ENCODE results near the gene FCHSD2. TPM values are rescaled to one million over a fixed set of nuclear protein-coding genes. Genes with fewer than 3 reads are reported as not detected.

FCHSD2 gene
- total and polyA plus RNA-seq, 10 donors: 30.2 to 129 (median 69.7) TPM

- no peak overlapping the region for H3K4me3 ChIP-seq
- no peaks in the 10 kb centered on the region for H3K27me3 ChIP-seq (replicated peaks in 1 of 7)
- peaks cover 0 to 22% (median 6%) of the 10 kb centered on the region in 6 donors for H3K36me3 ChIP-seq
- intact Hi-C loops (cut with DNase I; ENCODE audit: low total_unique reads): no loop called here
- DNase-seq: no peak
- peak overlapping the region in 6 of 8 donors; percentile 1 to 70 (median 45) for H3K27ac ChIP-seq
- WGBS, 5 donors: 75 to 95% (median 90%) methylated on average over 2 of the region's 2 CpGs
- TF ChIP-seq, protein P1, sequence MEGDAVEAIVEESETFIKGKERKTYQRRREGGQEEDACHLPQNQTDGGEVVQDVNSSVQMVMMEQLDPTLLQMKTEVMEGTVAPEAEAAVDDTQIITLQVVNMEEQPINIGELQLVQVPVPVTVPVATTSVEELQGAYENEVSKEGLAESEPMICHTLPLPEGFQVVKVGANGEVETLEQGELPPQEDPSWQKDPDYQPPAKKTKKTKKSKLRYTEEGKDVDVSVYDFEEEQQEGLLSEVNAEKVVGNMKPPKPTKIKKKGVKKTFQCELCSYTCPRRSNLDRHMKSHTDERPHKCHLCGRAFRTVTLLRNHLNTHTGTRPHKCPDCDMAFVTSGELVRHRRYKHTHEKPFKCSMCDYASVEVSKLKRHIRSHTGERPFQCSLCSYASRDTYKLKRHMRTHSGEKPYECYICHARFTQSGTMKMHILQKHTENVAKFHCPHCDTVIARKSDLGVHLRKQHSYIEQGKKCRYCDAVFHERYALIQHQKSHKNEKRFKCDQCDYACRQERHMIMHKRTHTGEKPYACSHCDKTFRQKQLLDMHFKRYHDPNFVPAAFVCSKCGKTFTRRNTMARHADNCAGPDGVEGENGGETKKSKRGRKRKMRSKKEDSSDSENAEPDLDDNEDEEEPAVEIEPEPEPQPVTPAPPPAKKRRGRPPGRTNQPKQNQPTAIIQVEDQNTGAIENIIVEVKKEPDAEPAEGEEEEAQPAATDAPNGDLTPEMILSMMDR (IDR thresholded peaks at IDR 0.05 in 8 of 11, conservative IDR thresholded peaks at IDR 0.05 in 3 of 11): no peak
- no peak for TF ChIP-seq POLR2AphosphoS5 (IDR thresholded peaks at IDR 0.05)
- no peak for TF ChIP-seq POLR2A (IDR thresholded peaks at IDR 0.05)
- H3K4me1 ChIP-seq: peaks cover 7 to 65% (median 25%) of the 10 kb centered on the region in 6 donors
- no peaks in the 10 kb centered on the region for H3K9me3 ChIP-seq
Observed at GRCh38 chr11:73002214-73002613, 139.9 kb downstream of the FCHSD2 start.

- no peak overlapping the region for H3K4me3 ChIP-seq
- peak overlapping the region in 3 of 8 donors; percentile 51 to 70 (median 63) for H3K27ac ChIP-seq
- no peaks in the 10 kb centered on the region for H3K9me3 ChIP-seq
- H3K27me3 ChIP-seq (replicated peaks in 1 of 7): no peaks in the 10 kb centered on the region
- DNase-seq: no peak
- intact Hi-C loops (cut with DNase I; ENCODE audit: low total_unique reads): no loop called here
- 76 to 87% (median 82%) methylated on average over 4 of the region's 4 CpGs for WGBS, 5 donors
- peaks cover 11 to 69% (median 31%) of the 10 kb centered on the region in 6 donors for H3K4me1 ChIP-seq
- H3K36me3 ChIP-seq: peaks cover 0 to 18% (median 5%) of the 10 kb centered on the region in 6 donors
- TF ChIP-seq POLR2AphosphoS5 (IDR thresholded peaks at IDR 0.05) (no peak), POLR2A (IDR thresholded peaks at IDR 0.05) (no peak)
- TF ChIP-seq, protein P1 (IDR thresholded peaks at IDR 0.05 in 8 of 11, conservative IDR thresholded peaks at IDR 0.05 in 3 of 11): no peak
Observed at GRCh38 chr11:73001615-73002014, 140.5 kb downstream of the FCHSD2 start.

GRCh38 chr11:72998676-72999075, 143.4 kb downstream of the FCHSD2 start:
- no peak for DNase-seq
- TF ChIP-seq POLR2AphosphoS5 (IDR thresholded peaks at IDR 0.05) (no peak), POLR2A (IDR thresholded peaks at IDR 0.05) (no peak)
- TF ChIP-seq, protein P1 (IDR thresholded peaks at IDR 0.05 in 8 of 11, conservative IDR thresholded peaks at IDR 0.05 in 3 of 11): no peak
- peaks cover 11 to 66% (median 39%) of the 10 kb centered on the region in 6 donors for H3K4me1 ChIP-seq
- intact Hi-C loops (cut with DNase I; ENCODE audit: low total_unique reads): no loop called here
- H3K27me3 ChIP-seq (replicated peaks in 1 of 7): no peaks in the 10 kb centered on the region
- no peak overlapping the region for H3K27ac ChIP-seq
- peaks cover 0 to 28% (median 4%) of the 10 kb centered on the region in 6 donors for H3K36me3 ChIP-seq
- no peak overlapping the region for H3K4me3 ChIP-seq
- H3K9me3 ChIP-seq: no peaks in the 10 kb centered on the region

DNA sequence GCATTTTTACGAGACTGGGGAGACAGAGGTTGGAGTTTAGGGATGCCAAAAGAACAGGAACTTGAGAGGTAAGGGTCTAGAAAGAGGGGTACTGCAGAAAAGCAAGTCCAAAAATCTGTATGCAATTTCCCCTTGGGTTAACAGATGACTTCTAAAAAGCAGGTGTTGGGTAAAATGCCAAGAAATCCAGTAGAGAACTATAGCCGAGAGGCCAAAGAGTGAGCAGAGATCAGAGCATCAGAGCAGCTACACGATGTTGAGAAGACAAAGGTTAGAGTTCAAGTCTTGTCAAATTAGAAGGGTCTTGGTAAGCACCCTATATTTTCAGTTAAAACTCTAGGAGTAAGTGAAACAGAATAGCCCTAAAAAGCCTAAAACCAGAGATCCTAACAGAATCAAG, 145.2 kb downstream of the FCHSD2 start:
- Histone ChIP-seq H3K27ac (peak overlapping the region in 5 of 8 donors; percentile 47 to 61 (median 58)), H3K27me3 (replicated peaks in 1 of 7) (no peaks in the 10 kb centered on the region), H3K36me3 (peaks cover 0 to 29% (median 4%) of the 10 kb centered on the region in 6 donors), H3K9me3 (no peaks in the 10 kb centered on the region), H3K4me1 (peaks cover 6 to 53% (median 28%) of the 10 kb centered on the region in 6 donors), H3K4me3 (peak overlapping the region in 1 of 8 donors; percentile 14)
- intact Hi-C loops (cut with DNase I; ENCODE audit: low total_unique reads): no loop called here
- 37 to 64% (median 45%) methylated on average over 3 of the region's 3 CpGs for WGBS, 5 donors
- DNase-seq: no peak
- TF ChIP-seq POLR2AphosphoS5 (IDR thresholded peaks at IDR 0.05): no peak
